LNCaP clone FGC (cell line): ENCODE measurements around the gene TMEM106A.

Source experiments
- DNase-seq: peaks from one replicate; pipeline ENCODE4 v3.0.0-alpha.2; 2011; ENCODE audit warnings: low read depth
- H3K4me3 ChIP-seq: 2 replicates; pipeline ENCODE4 v1.5.1; 2011; ENCODE audit warnings: mild to moderate bottlenecking, low read depth, low read length, control low read depth
- CTCF ChIP-seq: IDR thresholded peaks from 2 replicates; pipeline ENCODE4 v1.5.1; 2012; ENCODE audit warnings: mild to moderate bottlenecking; ENCODE audit not compliant: control insufficient read depth, insufficient read depth; ENCODE audit errors: extremely low read depth

The TMEM106A gene

GRCh38 chr17:43210576-43210975 is 1.1 kb upstream of the TMEM106A start:
- DNase-seq = no peak
- no peak overlapping the region for H3K4me3 ChIP-seq
- TF ChIP-seq CTCF = no peak

- no peak for TF ChIP-seq CTCF
- no peak overlapping the region for H3K4me3 ChIP-seq
- DNase-seq = no peak
These were observed 574 bp upstream of the TMEM106A start for GRCh38 chr17:43211123-43211479.

- peak; percentile 4 for DNase-seq
- H3K4me3 ChIP-seq = no peak overlapping the region
These were observed 1.2 kb downstream of the TMEM106A start for GRCh38 chr17:43212641-43213490.

GRCh38 chr17:43213545-43213944 is 1.9 kb downstream of the TMEM106A start:
- TF ChIP-seq CTCF = no peak
- no peak for DNase-seq
- no peak overlapping the region for H3K4me3 ChIP-seq

More at GRCh38 chr17:43212641-43213490, 1.2 kb downstream of the TMEM106A start:
- TF ChIP-seq CTCF = no peak

GRCh38 chr17:43215341-43215740 is 3.7 kb downstream of the TMEM106A start:
- no peak for TF ChIP-seq CTCF
- H3K4me3 ChIP-seq = no peak overlapping the region
- DNase-seq = no peak

- H3K4me3 ChIP-seq = no peak overlapping the region
- TF ChIP-seq CTCF = no peak
- DNase-seq = no peak
These were observed 4.7 kb downstream of the TMEM106A start for GRCh38 chr17:43216369-43216761.

- no peak for DNase-seq
- no peak overlapping the region for H3K4me3 ChIP-seq
- no peak for TF ChIP-seq CTCF
These were observed 5.3 kb downstream of the TMEM106A start for GRCh38 chr17:43216762-43217613.
